Parathyroid adenoma (tissue), 2 donors: ENCODE results near the gene PCYT2.
"Not testable (repeated sequence)": the region's sequence is repeated elsewhere in the genome, so short reads cannot be mapped to it uniquely, and the experiment has no call there.

ENCODE experiments used
- H2AFZ ChIP-seq: fragments of 300-600 bp; sonication (generic); one replicate; pipeline ENCODE4 v1.7.0; 2017; ENCODE audit warnings: antibody characterized with exemption, mild to moderate bottlenecking
- H3K27ac ChIP-seq: fragments of 300-600 bp; sonication (generic); one replicate; pipeline ENCODE4 v1.7.0; 2017
- H3K27me3 ChIP-seq: fragments of 300-600 bp; sonication (generic); one replicate; pipeline ENCODE4 v1.7.0; 2017; ENCODE audit warnings: low read length; ENCODE audit not compliant: control insufficient read depth, insufficient read depth
- H3K36me3 ChIP-seq: fragments of 300-600 bp; sonication (generic); one replicate; pipeline ENCODE4 v1.7.0; 2017; ENCODE audit warnings: low read length; ENCODE audit not compliant: control insufficient read depth, insufficient read depth
- H3K4me1 ChIP-seq: fragments of 300-600 bp; sonication (generic); one replicate; pipeline ENCODE4 v1.7.0; 2017; ENCODE audit warnings: control low read depth
- H3K4me2 ChIP-seq: fragments of 300-600 bp; sonication (generic); one replicate; pipeline ENCODE4 v1.7.0; 2017; ENCODE audit warnings: low read length
- H3K4me3 ChIP-seq: fragments of 300-600 bp; sonication (generic); one replicate; pipeline ENCODE4 v1.7.0; 2017; ENCODE audit warnings: low read depth, low read length
- H3K79me2 ChIP-seq: fragments of 300-600 bp; sonication (generic); one replicate; pipeline ENCODE4 v1.7.0; 2017; ENCODE audit warnings: control low read depth
- H3K9ac ChIP-seq: fragments of 300-600 bp; sonication (generic); one replicate; pipeline ENCODE4 v1.7.0; 2017; ENCODE audit warnings: mild to moderate bottlenecking
- H3K9me3 ChIP-seq: fragments of 300-600 bp; sonication (generic); one replicate; pipeline ENCODE4 v1.7.0; 2017; ENCODE audit warnings: low read length; ENCODE audit not compliant: control insufficient read depth
- CTCF ChIP-seq: fragments of 300-600 bp; sonication (generic); IDR thresholded peaks from one replicate; pipeline ENCODE4 v1.7.0; 2017; ENCODE audit warnings: antibody characterized with exemption, mild to moderate bottlenecking
- donor health status: primary hyperparathyroidism.

PCYT2 gene

GRCh38 chr17:81954131-81955057, 43.2 kb upstream of the PCYT2 start:
- H3K4me1 ChIP-seq = no peaks in the 10 kb centered on the region
- TF ChIP-seq CTCF = no peak
- no peaks in the 10 kb centered on the region for H3K9me3 ChIP-seq
- H3K27ac ChIP-seq = no peak overlapping the region
- H3K79me2 ChIP-seq = no peaks in the 10 kb centered on the region
- H3K9ac ChIP-seq = no peak overlapping the region
- no peak overlapping the region for H3K4me2 ChIP-seq
- H3K36me3 ChIP-seq = no peaks in the 10 kb centered on the region
- no peaks in the 10 kb centered on the region for H3K27me3 ChIP-seq
- H2AFZ ChIP-seq = no peak overlapping the region
- H3K4me3 ChIP-seq = no peak overlapping the region

GRCh38 chr17:81953443-81953842, 42.2 kb upstream of the PCYT2 start:
- H3K4me2 ChIP-seq, H3K79me2 ChIP-seq, H3K9me3 ChIP-seq, H3K27me3 ChIP-seq, H3K9ac ChIP-seq, H3K4me1 ChIP-seq, H3K36me3 ChIP-seq, H3K27ac ChIP-seq, H3K4me3 ChIP-seq, H2AFZ ChIP-seq: not testable (repeated sequence)

GRCh38 chr17:81952792-81953228, 41.6 kb upstream of the PCYT2 start:
- Histone ChIP-seq H3K9me3 (no peaks in the 10 kb centered on the region), H3K27me3 (no peaks in the 10 kb centered on the region), H3K4me3 (no peak overlapping the region), H3K79me2 (no peaks in the 10 kb centered on the region), H3K4me2 (no peak overlapping the region), H3K27ac (no peak overlapping the region), H2AFZ (no peak overlapping the region), H3K9ac (no peak overlapping the region), H3K4me1 (no peaks in the 10 kb centered on the region), H3K36me3 (no peaks in the 10 kb centered on the region)
- TF ChIP-seq CTCF = no peak

- no peak for TF ChIP-seq CTCF
- Histone ChIP-seq H3K9me3 (no peaks in the 10 kb centered on the region), H3K27ac (no peak overlapping the region), H3K4me3 (no peak overlapping the region), H3K9ac (no peak overlapping the region), H3K4me1 (no peaks in the 10 kb centered on the region), H3K27me3 (no peaks in the 10 kb centered on the region), H3K4me2 (no peak overlapping the region), H3K36me3 (no peaks in the 10 kb centered on the region), H2AFZ (no peak overlapping the region), H3K79me2 (no peaks in the 10 kb centered on the region)
These were observed 40.8 kb upstream of the PCYT2 start for GRCh38 chr17:81951785-81952684.

- H3K79me2 ChIP-seq = no peaks in the 10 kb centered on the region
- H3K4me1 ChIP-seq = no peaks in the 10 kb centered on the region
- no peaks in the 10 kb centered on the region for H3K36me3 ChIP-seq
- no peak overlapping the region for H2AFZ ChIP-seq
- no peaks in the 10 kb centered on the region for H3K9me3 ChIP-seq
- no peak overlapping the region for H3K9ac ChIP-seq
- H3K27me3 ChIP-seq = no peaks in the 10 kb centered on the region
- no peak overlapping the region for H3K27ac ChIP-seq
- no peak overlapping the region for H3K4me2 ChIP-seq
- no peak overlapping the region for H3K4me3 ChIP-seq
- TF ChIP-seq CTCF = no peak
These were observed 39.3 kb upstream of the PCYT2 start for GRCh38 chr17:81950501-81950900.
